Medulla oblongata (tissue), 1 donor: ENCODE results near the gene GHITM.
"Not testable (repeated sequence)": the region's sequence is repeated elsewhere in the genome, so short reads cannot be mapped to it uniquely, and the experiment has no call there.

Experiments
- DNase-seq: peaks from one replicate; pipeline ENCODE4 v3.0.0-alpha.2; 2015; ENCODE audit errors: extremely low spot score

Gene GHITM

DNA sequence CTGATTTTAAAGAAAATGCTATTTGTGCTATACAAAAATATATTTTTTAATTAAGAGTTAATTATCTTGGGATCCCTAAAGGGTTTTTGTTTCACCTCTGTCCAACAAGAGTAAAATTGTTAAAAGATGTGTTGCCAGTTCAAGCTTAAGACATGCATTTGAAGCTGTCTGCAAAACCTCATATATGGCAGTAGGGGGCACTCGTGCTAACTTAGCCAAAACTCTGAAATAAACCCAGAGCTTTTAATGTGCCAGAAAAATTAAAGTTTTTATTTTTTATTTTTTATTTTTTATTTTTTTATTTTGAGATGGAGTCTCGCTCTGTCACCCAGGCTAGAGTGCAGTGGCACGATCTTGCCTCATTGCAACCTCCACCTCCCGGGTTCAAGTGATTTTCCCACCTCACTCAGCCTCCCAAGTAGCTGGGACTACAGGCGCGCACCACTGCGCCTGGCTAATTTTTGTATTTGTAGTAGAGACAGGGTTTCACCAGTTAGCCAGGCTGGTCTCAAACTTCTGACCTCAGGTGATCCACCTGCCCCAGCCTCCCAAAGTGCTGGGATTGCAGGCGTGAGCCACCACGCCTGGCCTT lies 8.8 kb downstream of the GHITM start:
- peak; percentile 59 for DNase-seq

DNA sequence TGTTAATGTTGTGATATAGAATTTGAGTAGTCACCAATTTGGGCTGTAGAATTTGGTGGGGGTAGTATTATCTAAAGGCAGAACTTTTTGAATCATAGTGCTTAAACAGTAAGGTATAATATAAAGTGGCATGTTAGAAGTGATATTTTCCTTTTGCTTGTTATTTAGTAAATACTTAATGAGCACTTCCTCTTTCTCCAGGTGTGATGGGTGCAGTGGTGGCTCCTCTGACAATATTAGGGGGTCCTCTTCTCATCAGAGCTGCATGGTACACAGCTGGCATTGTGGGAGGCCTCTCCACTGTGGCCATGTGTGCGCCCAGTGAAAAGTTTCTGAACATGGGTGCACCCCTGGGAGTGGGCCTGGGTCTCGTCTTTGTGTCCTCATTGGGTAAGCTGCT lies 10.5 kb downstream of the GHITM start:
- no peak for DNase-seq

DNA sequence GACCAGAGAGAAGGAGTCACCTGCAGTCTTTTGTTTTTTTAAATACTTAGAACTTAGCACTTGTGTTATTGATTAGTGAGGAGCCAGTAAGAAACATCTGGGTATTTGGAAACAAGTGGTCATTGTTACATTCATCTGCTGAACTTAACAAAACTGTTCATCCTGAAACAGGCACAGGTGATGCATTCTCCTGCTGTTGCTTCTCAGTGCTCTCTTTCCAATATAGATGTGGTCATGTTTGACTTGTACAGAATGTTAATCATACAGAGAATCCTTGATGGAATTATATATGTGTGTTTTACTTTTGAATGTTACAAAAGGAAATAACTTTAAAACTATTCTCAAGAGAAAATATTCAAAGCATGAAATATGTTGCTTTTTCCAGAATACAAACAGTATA lies 13.5 kb downstream of the GHITM start:
- no peak for DNase-seq

DNA sequence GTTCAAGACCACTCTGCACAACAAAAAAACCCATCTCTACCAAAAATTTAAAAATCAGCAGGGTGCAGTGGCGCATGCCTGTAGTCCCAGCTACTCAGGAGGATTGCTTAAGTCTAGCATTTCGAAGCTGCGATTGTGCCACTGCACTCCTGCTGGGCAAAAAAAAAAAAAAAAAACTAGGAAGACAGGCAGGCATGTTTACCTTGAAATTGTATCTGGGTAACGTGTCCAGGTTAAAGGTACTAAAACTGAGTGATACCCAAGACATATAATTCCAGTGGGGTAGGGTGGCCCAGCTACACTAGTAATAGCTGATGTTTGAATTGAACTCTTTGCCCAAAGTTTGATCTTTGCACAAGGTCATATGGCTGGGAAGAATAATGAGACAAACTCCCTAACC lies 16.2 kb downstream of the GHITM start:
- DNase-seq = no peak

DNA sequence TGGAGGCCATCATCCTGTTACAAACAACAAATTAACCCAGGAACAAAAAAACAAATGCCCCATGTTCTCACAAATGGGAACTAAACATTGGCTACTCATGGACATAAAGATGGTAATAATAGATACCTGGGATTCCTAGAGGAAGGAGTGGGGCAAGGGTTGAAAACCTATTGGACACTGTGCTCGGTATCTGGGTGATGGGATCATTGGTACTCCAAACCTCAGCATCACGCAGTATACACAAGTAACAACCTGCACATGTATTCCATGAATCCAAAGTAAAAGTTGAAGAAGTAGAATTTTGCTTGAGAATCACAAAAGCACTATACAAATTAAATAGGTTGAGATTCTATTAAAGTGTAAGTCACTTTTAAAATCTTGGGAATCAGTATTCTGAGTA lies 16.7 kb downstream of the GHITM start:
- no peak for DNase-seq

DNA sequence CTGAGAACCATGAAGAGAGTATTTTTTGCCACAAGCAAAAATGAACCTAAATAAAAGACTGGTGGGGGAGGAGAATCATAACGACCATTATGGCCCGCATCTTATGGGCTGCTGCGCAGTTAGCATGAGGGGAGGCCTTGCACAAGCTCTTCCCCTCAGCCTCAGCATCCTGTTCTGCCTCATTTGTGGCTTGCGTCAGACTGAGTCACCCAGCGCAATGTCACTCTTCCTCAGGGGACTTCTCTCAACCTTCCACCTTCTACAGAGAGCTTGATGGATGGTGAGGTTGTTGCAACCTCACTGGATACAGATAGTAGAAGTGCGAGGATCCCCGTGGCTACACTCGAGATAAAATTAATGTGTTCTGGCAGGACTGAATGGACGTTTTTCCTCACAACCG lies 17.5 kb downstream of the GHITM start:
- no peak for DNase-seq

DNA sequence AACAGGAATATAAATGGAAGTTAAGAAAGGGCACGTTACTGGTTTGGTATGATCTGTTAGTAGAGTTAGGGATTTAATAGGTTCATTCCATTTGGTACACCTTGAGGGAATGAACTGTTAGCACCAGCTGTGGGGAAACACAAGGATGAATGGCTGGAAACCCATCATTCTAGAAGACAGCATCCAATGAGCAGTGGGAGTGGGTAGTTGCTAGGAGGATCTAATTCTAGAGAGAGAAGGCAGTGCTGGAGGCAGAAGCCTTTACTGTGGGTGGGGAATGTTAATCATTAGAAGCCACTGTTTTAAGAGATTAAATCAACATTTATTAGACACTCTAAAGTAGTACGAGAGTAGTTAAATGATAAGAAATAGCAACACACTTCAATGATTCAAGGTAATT lies 18.8 kb downstream of the GHITM start:
- no peak for DNase-seq

DNA sequence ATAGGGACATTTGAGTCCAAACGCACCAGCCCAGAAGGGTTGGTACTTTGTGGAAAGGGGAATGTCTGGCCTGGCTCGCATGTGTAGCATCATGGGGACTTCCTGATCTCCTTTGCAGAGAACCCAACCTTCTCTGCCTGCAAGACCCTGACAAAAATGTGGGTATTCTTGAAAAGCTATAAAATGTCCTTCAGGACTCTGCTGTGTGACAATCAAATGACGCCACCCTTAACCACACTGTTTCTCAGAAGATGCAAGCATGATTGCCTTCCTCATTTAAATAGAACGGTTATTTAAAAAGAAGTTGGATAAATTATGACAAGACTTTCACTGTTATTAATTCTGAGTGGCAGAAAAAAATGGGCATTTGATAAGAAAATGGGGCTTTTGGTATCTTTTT lies 19.2 kb downstream of the GHITM start:
- DNase-seq = no peak

DNA sequence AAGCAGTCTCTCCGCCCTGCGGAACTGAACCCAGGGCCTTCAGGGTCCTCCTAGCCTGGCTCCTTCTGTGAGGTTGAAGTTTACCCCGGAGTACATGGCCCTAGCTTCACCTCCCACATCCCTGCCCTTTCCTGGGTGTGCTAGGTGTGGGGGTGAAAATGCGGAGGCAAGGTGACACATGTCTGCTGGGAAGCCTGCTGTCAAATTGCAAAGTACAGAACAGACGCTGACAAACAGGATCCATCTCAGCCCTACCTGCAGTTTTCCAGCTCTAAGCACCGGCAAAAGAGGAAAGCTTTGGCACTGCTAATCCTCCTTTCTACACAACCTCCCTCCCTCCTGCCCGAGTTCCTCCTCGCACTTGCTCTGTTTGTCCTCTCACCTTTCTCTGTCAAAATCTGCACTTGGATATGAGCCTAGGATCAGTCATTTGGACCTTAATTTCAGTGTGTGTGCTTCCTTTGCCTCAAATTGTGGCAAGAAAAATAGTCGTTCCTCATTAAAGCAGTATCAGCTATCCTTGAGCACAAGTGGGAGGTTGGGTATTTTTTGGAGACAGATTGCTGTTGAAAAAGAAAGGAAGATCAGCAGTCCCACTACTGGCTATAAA lies 19.9 kb downstream of the GHITM start:
- DNase-seq = no peak

DNA sequence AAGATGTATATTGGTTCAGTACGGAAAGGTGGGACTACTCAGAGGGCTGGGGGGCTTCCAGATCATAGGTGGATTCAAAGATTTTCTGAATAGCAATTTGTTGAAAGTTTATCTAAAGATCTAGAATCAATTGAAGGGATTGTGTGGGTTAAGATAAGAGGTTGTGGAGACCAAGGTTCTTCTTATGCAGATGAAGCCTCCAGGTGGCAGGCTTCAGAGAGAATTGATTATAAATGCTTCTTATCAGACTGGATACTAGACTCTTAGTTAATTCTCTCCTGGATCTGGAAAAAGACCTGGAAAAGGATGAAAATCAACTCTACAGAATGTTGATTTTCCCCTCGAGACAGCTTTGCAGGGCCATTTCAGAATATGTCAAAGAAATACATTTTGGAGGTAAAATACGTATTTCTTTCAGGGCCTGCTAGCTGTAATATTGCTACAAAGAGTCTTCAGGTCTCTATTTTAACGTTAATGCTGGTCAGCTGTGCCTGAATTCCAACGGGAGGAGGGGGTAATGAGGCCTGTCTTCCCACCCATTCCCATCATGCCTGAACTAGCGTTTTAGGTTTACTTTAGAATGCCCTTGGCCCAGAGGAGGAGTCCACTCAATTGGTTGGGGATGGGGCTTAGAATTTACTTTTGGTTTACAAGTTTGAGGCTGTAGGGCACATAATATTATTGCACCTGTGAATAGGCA lies 21.5 kb downstream of the GHITM start:
- no peak for DNase-seq

DNA sequence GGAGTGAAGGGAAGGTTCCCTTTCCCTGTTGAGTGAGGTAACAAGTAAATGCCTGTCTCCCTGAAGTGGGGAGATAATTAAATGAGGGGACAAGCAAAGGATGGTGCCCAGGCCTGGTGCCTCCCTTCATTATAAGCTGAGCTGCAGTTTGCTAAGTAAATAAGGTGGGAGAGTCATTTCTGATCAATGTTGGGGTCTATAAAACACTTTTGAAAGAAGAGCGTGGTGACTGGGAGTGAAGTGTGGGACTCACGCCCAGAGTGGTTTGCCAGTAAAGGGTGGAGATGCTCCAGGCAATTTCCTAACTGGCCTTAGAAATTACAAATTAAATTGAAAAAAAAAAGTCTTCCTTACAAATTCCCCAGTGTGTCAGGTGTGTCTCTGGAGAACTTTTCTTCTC lies 24.7 kb downstream of the GHITM start:
- no peak for DNase-seq

DNA sequence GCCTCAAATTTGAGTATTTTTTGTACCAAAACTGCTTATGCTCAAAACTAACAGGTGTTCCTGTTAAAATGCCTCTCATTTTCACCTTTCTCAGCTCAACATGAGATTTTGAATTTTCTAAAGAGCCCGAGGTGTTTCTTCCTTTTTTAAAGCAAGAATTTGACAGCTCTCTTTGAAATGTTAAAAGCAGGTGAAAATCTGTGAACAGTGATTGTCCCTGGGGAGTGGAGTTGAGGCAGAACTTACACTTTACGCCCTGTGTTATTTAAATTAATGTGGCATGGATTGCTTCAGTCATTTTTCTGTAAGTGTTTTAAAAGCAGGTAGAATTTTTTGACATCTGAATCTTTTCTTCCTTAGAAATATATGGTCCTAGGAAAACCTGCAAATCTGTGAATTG lies 25.1 kb downstream of the GHITM start:
- DNase-seq = no peak

DNA sequence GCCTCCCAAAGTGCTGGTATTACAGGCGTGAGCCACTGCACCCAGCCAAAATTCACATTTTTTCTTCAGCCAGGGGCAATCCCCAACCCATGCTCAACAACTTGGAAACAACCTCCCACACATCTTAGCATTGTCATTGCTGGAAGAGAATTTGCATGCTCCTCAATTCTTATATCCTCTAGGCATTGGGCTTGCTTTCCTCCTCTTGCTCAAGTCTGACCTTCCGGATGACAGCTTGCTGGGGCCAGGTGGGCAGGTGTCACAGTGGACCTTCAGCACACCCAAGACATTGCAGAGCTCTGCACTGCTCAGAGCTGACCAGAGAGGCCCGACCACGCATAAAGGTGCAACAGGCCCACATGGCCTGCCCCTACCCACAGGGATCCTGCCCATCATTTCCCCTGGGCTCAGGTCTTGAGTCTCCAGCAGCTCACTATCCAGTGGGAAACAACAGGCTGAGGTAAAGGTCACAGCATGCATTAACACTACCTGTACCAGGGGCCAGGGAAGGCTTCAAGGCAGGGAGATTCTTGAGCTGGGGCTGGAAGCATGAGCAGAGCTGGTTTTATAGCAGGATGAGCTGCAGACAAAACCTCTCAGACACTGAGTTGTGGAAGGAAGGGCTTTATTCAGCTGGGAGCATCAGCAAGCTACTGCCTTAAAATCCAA lies 27.4 kb downstream of the GHITM start:
- no peak for DNase-seq

DNA sequence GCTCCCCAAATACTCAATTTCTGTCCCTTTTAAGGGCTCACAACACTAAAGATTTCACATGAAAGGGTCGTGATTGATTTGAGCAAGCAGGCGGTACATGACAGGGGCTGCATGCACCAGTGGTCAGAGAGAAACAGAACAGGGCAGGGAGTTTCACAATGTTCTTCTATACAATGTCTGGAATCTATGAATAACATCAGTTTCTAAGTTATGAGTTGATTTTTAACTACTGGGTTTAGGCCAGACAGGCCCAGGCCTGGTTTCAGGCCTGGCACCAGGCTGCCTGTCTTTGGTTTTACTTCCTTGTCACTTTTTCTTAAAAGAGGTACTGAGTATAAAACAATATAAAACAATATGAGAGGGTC lies 28.0 kb downstream of the GHITM start:
- DNase-seq = not testable (repeated sequence)

DNA sequence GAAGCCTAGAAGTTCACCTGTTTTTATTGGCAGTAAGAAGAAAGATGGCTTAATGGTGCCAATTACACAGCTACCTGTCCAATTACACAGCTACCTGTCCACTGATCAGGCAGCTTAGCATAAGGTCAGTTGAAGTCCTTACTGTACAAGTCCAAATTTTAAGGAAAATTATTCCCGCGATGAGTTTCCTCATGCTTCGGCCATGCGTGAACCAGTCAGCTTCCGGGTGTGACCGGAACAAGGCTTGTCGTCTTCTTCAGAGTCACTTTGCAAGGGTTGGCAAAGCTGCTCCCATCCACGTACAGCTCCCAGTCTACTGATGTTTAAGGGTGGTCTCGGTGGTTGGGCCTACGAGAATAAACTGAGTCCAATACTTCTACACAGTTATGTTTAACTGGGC lies 29.1 kb downstream of the GHITM start:
- not testable (repeated sequence) for DNase-seq

DNA sequence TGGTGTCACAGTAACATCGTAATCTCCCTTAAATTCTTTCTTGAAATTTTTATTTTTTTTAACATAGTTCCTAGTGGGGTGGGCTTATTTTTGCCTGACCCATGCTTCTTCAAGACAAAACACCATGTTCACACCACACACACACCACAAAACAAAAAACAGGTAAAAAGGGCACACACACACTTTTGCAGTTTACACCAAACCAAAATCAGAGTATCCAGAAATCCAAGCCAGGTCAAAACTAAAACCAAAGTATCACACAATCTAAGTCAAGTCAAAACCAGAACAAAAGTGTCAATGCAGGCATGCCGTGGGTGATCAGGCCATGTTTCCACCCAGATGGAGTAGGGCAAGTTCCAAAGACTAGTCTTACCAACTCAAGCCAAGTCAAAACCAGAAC lies 31.9 kb downstream of the GHITM start:
- not testable (repeated sequence) for DNase-seq

DNA sequence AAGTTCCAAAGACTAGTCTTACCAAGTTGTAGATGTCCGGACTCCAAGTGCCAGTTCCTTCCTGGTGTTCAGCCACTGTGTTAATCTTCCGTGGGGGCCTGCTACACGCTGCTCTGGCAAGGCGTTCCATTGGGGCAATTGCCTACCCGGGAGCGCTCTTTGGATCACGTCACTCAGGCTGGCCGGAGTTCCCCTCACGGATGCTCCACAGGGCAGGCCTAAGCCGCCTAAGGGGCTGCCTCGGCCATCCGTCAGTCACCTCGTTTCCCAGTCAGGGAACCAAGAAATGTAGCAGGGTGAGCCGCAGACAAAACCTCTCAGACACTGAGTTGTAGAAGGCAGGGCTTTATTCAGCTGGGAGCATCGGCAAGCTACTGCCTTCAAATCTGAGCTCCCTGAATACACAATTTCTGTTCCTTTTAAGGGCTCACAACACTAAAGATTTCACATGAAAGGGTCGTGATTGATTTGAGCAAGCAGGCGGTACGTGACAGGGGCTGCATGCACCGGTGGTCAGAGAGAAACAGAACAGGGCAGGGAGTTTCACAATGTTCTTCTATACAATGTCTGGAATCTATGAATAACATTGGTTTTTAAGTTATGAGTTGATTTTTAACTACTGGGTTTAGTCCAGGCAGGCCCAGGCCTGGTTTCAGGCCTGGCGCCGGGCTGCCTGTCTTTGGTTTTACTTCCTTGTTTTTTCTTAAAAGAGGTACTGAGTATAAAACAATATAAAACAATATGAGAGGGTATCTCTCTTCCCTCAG lies 32.6 kb downstream of the GHITM start:
- peak; percentile 13 for DNase-seq

DNA sequence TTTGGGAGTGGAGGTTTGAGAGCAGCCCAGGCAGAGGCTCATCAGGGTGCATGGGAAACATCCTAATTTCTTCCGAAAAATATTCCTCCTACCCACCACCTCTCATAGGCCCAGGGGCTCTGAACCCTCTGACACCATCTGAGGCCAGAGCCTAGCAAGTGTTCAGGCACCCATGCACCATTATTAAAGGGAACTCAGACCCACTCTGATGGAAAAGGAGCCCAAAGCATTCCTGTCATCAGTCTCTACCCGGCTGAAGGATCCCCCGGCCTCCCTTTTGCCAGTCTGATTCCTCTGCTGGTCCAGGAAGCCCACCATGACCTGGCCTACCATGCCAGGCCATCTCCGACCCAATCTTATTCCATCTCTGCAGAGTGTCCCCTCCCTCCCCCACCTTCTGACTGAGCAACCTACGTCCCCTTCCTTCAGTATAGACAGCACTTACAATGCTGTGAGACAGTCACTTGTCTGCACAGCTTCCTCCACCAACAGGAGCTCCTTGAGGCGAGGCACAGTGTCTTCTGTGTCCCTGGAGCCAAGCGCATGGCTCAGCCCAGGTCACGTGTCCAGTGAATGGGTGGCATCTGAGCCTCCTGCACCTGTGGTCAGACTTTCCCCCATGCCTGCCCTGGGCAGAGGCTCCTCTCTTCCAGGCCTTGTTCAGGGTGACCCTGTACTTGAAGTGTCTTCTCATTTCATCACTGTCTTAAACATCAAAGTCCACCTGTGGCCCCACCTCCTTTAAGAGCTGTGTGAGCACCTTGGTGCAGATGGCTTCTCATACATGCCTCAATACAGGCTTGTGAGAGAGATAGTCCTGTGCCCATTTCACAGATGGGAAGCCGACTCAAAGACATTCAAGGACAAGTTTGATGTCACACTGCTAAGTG lies 33.4 kb downstream of the GHITM start:
- no peak for DNase-seq

DNA sequence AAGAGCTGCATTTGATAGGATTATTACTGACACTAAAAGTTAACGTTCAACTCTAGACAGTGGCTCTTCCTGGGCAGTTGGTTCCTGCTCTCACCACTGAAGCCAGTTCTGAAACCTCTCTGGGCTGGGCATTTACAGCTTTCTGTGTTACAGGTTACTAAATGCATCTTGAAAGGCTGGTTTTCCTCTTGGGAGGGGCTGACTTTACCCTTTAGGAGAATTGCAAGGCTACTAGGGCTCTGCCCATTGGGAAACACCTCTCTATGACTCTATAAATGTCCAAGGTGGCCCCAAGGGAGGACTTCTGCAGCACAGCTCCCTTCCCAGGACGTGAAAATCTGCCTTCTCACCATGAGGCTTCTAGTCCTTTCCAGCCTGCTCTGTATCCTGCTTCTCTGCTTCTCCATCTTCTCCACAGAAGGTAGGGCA lies 34.2 kb downstream of the GHITM start, which contains the start of gene GPR15LG:
Gene GPR15LG (plus strand): TSS at position 301 of the 429 bp plus-strand sequence. CDS start 51 bp downstream, at position 352.
- DNase-seq = no peak

DNA sequence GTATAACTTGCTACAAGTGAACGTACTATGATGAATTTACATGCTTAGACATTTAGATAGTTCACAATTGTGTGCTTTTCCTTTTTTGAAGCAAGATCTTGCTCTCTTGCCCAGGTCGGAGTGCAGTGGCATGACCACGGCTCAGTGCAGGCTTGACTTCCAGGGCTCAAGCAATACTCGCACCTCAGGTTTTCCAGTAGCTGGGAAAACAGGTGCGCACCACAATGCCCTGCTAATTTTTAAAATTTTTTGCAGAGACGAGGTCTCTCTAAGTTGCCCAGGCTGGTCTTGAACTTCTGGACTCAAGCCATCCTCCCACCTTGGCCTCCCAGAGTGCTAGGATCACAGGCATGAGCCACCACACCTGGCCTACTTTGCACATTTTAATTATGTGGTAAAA lies 36.1 kb downstream of the GHITM start:
- DNase-seq = no peak

DNA sequence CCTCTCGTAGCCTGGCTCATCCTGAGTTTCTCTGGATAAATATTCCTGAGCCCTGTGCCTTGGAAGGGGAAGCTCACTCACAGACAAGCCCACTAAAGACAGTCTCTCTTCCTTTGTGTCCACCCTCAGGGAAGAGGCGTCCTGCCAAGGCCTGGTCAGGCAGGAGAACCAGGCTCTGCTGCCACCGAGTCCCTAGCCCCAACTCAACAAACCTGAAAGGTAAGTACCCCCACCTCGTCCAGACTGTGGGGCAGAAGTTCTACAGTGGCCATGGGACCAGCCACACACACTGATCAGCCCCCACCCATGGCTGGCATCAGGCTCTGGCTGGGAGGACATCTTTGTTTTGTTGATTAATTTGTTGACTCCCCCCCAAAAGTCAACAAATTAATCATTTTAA lies 37.0 kb downstream of the GHITM start:
- DNase-seq = no peak
